ELF-1 (cell line): ENCODE measurements around the gene BAIAP2L2.
"Not testable (repeated sequence)": the region's sequence is repeated elsewhere in the genome, so short reads cannot be mapped to it uniquely, and the experiment has no call there.

ENCODE experiments used
- DNase-seq: peaks from one replicate; pipeline ENCODE4 v3.0.0-alpha.2; 2016; ENCODE audit warnings: low read depth, low spot score

The BAIAP2L2 gene

GRCh38 chr22:38127869-38128268 is 17.4 kb upstream of the BAIAP2L2 start:
- no peak for DNase-seq

DNA sequence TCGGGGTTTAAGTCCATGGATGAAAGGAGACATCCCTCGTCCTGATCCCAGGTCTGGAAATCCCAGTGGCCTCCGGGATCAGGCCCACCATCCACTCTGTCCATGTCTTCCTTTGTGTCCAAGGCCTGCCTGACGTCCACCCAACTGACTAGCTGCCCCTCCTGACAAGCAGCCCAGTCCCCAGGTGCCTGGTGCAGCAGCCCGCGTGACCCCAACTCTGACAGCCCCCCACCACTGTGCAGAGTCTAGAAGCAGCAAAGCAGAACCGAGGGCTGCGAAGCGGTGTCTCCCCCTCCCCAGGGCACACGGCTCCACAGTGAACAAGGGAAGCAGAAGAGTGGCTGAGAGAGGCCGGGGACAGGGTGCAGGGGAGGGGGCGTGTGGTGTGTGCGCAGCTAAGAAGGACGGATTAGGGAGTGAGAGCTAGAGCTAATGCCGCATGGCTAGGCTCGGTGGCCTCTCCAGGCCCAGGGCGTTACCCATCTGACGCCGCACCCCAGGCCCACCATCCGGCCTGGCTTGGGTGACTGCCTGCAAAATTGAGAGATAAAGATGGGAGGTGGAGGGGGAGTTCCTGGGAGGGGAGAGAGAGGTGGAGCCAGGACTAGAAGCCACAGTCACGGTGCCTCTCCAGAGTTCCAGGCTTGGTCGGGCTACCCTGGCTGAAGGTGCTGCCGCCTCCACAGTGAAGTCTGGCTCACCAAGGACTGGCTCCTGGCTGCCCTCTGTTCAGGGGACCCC is 16.6 kb upstream of the BAIAP2L2 start:
- no peak for DNase-seq

- DNase-seq, result no peak
These were observed 15.3 kb upstream of the BAIAP2L2 start for GRCh38 chr22:38125751-38126201.

- DNase-seq, result no peak
These were observed 14.6 kb upstream of the BAIAP2L2 start for GRCh38 chr22:38125038-38125610.

DNA sequence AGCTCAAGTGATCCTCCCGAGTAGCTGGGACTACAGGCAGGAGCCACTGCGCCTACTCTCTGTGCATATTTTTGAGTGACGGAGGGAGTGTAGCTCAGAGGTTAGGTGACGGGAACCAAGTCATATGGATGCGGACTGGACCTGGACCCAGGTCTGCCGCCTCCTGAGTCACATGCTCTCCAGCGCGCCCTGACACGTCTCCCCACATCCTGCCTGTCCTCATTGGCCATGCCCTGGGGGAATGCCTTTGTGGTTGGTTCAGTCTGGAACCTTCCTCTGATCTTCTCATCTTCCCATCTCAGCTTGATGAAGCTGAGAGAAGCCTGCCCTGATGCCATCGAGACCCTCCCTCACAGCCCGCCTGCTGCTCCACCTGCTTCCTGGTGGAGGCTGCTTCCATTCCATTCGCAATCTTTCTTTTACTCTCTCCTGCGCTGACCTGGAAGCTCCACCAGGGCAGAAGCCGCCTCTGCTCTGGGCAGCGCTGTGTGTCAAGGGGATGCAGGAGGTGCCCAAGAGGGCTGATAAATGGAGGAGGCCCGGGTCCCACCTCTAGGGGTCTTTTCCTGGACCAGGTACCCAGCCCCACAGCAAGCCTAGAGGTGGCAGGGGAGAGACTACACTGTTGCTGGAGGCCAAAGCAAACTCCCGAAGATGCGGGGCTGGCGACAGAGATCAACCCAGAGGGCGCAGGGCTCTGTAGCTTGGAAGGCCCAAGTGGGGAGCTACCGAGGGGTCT is 13.9 kb upstream of the BAIAP2L2 start:
- DNase-seq, result peak; percentile 43

GRCh38 chr22:38122616-38123015 is 12.1 kb upstream of the BAIAP2L2 start:
- no peak for DNase-seq

DNA sequence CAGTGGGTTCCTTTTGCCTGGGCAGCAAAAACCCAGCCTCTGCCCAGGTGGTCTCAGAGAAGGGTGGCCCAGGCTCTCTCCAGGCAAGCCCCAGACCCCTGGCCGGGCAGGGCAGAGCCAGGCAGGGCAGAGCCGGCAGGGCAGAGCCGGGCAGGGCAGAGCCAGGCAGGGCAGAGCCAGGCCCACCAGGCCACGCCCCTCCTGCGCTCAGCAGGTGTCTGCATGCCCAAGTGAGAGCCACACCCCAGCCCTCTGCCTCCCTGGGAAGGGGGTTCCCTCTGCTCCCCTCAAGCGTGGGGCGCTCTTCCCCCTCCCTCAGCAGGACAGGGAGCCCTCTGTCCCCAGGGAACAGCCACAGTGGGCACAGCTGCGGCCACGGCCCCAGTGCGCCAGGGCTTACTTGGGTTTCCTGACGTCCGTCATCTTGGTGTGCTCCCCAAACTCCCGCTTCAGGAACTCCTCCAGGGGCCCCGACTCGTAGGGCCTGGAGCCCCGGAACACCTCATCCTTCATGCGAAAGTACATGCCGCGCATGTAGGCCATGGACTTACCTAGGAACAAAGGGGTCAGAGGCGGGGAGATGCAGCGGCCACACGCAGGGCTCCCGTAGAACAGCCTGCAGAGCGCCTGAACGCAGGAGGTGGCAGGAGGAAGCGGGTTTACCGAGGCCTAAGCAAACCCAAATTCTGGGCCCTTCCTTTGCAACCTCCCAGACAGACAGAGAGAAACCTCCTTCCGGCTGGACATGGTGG is 10.1 kb upstream of the BAIAP2L2 start:
- DNase-seq, result no peak

GRCh38 chr22:38118747-38119146 is 8.3 kb upstream of the BAIAP2L2 start:
- DNase-seq, result not testable (repeated sequence)

DNA sequence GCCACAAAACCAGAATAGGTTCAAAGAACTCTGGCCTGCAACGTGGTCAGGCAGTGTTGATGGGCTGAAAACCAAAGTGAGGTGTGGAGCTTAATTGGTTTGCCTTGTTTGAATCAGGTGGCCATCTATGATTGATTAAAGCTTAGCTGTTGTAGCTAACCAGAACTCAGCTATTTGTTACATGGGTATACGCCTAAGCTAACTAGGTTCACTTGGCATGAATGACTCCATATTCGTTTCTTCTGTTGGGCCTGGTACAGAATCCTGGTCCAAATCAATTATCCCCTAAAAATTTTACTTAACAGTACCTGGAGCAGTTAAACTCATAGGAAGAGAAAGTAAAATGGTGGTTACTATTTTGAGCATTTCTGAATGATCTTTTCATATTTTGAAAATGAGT is 7.7 kb upstream of the BAIAP2L2 start:
- DNase-seq, result no peak

DNA sequence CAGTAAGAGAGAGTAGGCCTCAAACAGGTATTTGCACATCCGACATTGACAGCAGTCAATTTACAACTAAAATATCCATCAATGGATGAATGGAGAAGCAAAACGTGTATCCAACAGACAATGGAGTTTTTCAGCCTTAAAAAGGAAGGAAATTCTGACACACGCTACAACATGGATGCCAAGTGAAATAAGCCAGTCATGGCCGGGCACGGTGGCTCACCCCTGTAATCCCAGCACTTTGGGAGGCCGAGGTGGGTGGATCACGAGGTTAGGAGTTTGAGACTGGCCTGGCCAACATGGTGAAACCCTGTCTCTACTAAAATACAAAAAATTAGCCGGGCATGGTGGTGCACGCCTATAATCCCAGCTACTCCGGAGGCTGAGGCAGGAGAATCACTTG is 7.1 kb upstream of the BAIAP2L2 start:
- not testable (repeated sequence) for DNase-seq

DNA sequence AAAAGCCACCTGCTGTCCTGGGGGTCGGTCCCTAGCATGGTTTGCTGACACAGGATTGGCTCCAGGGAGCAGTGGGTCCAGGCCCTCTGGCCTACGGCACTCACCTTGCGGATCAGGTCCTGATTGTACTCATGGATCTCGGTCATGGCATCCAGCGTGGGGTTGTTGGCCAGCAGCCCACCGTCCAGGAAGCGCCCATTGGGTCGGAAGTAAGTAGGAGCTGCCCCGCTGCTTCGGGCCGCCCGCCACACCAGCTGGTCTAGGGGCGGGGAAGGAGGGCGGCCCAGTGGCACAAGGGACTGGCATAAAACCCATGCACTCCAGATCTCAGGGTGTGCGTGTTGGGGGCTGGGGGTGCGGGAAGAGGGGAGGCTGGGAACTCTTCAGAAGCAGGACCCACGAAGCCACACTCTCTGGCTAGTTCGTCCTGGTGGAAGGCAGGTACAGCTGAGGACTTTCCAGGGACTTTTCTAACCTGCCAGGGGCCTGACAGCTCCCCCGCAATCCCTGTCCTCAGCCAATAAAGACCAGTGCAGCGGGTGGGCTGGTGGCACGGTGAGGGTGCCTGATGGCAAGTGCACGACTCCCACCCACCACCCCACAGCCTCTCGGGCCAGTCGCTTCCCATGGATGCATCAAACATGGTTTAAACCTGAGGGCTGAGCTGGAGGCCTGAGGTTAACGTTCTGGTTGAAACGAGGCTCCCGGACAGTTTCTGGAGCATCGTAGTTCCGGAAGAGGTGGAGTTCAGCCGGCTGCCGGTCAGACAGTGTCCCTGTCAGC is 5.1 kb upstream of the BAIAP2L2 start:
- no peak for DNase-seq

DNA sequence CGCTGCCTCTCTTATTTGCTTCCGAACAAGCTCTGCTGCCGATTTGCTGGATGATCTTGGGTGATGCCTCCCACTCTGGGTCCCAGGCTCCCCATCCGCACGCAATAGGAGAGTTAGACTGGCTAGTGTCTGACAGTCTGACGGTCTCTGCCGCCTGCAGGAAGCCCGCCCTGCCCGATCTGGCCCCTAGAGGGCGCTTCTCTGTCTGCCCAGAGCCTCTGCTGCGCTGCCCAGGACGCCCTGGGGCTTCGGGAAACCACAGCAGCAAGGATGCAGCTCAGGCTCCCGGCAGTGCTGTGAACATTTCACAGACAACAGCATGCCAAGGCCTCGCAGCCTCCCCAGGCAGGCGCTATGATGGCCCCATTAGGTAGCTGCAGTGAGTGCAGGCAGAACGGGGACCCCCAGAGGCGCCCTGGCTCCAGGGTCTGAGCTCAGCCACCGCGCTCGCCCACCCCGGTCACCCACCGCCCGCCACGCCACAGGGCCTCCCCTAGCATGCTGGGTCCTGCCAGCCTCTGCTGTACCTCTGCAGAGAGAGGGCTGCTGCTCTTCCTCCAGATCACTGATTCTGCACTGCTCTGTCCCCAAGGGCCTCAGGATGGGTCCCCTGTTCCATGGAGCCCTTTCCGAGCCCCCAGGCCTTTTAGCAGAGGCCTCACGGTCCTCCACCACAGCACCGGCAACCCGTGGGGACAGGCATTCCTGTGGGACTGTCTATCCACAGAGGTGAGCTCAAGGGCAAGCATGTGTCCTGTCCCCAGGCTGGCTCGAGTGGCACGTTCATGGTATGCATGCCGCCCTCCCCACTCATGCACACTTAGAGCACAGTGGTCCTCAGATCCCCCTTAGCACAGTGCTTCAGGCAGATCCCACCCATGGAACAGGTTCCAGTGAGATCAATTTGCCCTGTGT is 4.3 kb upstream of the BAIAP2L2 start:
- peak; percentile 91 for DNase-seq

GRCh38 chr22:38112381-38112780 is 1.9 kb upstream of the BAIAP2L2 start:
- no peak for DNase-seq

DNA sequence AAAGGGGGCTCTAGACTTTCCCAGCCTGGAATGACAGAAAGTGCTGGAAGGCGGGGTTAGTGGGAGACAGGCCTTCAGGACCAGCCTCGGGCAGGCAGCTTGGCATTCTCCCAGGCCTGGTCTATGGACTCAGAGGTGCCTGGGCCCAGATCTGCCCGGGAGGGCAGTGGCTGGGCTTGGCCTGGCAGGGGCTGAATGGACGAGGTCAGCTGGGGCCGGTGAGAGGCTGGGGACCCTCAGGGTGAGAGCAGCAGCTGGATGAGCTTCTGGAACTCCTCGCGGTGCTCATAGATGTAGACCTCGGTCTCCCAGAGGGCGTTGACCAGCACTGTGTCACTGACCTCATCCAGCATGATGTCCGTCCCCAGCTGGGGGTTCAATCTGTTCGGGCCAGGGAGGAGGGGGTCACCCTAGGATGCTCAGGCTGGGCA is 1.5 kb upstream of the BAIAP2L2 start:
- no peak for DNase-seq

- peak; percentile 65 for DNase-seq
These were observed 674 bp upstream of the BAIAP2L2 start for GRCh38 chr22:38110863-38111852.

- no peak for DNase-seq
These were observed 998 bp downstream of the BAIAP2L2 start for GRCh38 chr22:38109371-38110001.

- DNase-seq, result no peak
These were observed 1.7 kb downstream of the BAIAP2L2 start for GRCh38 chr22:38108561-38109319.
